Spleen (tissue), 11 donors: ENCODE data around the gene TBC1D10A. TPM values are rescaled to one million over a fixed set of nuclear protein-coding genes. Genes with fewer than 3 reads are reported as not detected.

Experiments
- DNase-seq: peaks from one replicate; pipeline ENCODE4 v3.0.0-alpha.2; 2020
- H3K27ac ChIP-seq, 8 donors: fragments of 200-600 bp; sonication (generic) in 7 of 8; 1 replicate in 4 of 8; 2 replicates in 4 of 8; pipeline versions ENCODE4 v1.5.0 to v1.8.0; 2016 to 2021; ENCODE audit warnings: inconsistent platforms in 4 of 8, mild to moderate bottlenecking in 4 of 8, moderate library complexity in 1 of 8
- H3K27me3 ChIP-seq, 7 donors: fragments of 200-600 bp; sonication (generic) in 6 of 7; replicated peaks in 1 of 7; 1 replicate in 4 of 7; 2 replicates in 3 of 7; pipeline versions ENCODE4 v1.5.0 to v1.8.0; 2016 to 2021; ENCODE audit warnings: inconsistent platforms in 3 of 7, mild to moderate bottlenecking in 1 of 7
- H3K36me3 ChIP-seq, 6 donors: fragments of 200-600 bp; sonication (generic) in 5 of 6; 1 replicate in 4 of 6; 2 replicates in 2 of 6; pipeline versions ENCODE4 v1.5.0 to v1.8.0; 2016 to 2021; ENCODE audit warnings: inconsistent platforms in 2 of 6
- H3K4me1 ChIP-seq, 6 donors: fragments of 200-600 bp; sonication (generic) in 5 of 6; 1 replicate in 3 of 6; 2 replicates in 3 of 6; pipeline versions ENCODE4 v1.5.0 to v1.8.0; 2016 to 2021; ENCODE audit warnings: inconsistent platforms in 3 of 6
- H3K4me3 ChIP-seq, 8 donors: fragments of 200-600 bp; sonication (generic) in 7 of 8; 1 replicate in 4 of 8; 2 replicates in 4 of 8; pipeline versions ENCODE4 v1.5.0 to v1.8.0; 2016 to 2021; ENCODE audit warnings: inconsistent platforms in 4 of 8, mild to moderate bottlenecking in 4 of 8, moderate library complexity in 2 of 8
- H3K9me3 ChIP-seq, 8 donors: fragments of 200-600 bp; sonication (generic) in 7 of 8; 1 replicate in 4 of 8; 2 replicates in 4 of 8; pipeline versions ENCODE4 v1.5.0 to v1.8.0; 2016 to 2021; ENCODE audit warnings: inconsistent platforms in 4 of 8
- CTCF ChIP-seq, 11 experiments: fragments of 200-600 bp in 7 of 11; fragments of 450-650 bp in 4 of 11; sonication (generic) in 4 of 11; IDR thresholded peaks in 8 of 11; conservative IDR thresholded peaks in 3 of 11; 1 replicate in 7 of 11; 2 replicates in 4 of 11; pipeline versions ENCODE4 v1.4.0 to v1.8.0; 2016 to 2021; ENCODE audit warnings: antibody characterized with exemption in 11 of 11, inconsistent platforms in 4 of 11, mild to moderate bottlenecking in 1 of 11
- POLR2A ChIP-seq, 3 donors: fragments of 450-650 bp; IDR thresholded peaks; one replicate each; pipeline ENCODE4 v1.5.1; 2017; ENCODE audit warnings: antibody characterized with exemption in 3 of 3, mild to moderate bottlenecking in 1 of 3
- POLR2AphosphoS5 ChIP-seq, 3 donors: sonication (generic); formaldehyde crosslinking; IDR thresholded peaks; one replicate each; pipeline ENCODE4 v1.5.1; 2017; ENCODE audit warnings: antibody characterized with exemption in 3 of 3
- WGBS, 5 donors: extraction: QIAGEN DNeasy Blood & Tissue Kit in 3 of 5; methylation state at CpG; one replicate each; pipeline versions ENCODE4 v1.1.5 to v1.1.7; 2013 to 2018; 5-methylcytosine and 5-hydroxymethylcytosine counted together
- intact Hi-C: fragments of 100-400 bp; cut with DNase I; formaldehyde crosslinking; loops from one replicate; pipeline ENCODE4 v1.15.0; 2023; ENCODE audit warnings: low total_unique reads
- polyA plus RNA-seq, 3 donors: library from polyadenylated mRNA; stranded (reverse); fragments of 200-250 nt; gene quantifications; one replicate each; pipeline ENCODE4 v1.2.1, GENCODE V29; 2013
- total RNA-seq, 7 donors: library from RNA; depleted of rRNA in 3 of 7; stranded (reverse); fragments of >200 nt in 3 of 7; fragmentation: NEBNext Ultra II Directional in 4 of 7; extraction: Animal tissue kit (Norgen Biotek cat#: 25700) in 4 of 7; gene quantifications; one replicate each; pipeline versions ENCODE4 v1.1.0 to v1.2.1, GENCODE V29; 2016 to 2021
- donor health status: healthy with polysubstance abuse.
- donor health status: DM: no; HTN: no; CAD: no; lungs with moderate emphysema.
- donor health status: DM: no; HTN: no; CAD: no.
- donor health status: Bipolar disorder and iron deficiency.
- donor health status: healthy.
- donor health status: DM: no; HTN: no; CAD: no.
- donor health status: DM: yes; HTN: yes; CAD: no.

Gene TBC1D10A
- total and polyA plus RNA-seq, 10 donors: 21.1 to 46.4 (median 33.1) TPM

- Histone ChIP-seq H3K4me1 (peaks cover 29 to 74% (median 60%) of the 10 kb centered on the region in 6 donors), H3K27ac (peak overlapping the region; percentile 83 to 95 (median 90)), H3K27me3 (no peaks in the 10 kb centered on the region), H3K36me3 (peaks cover 0 to 56% (median 38%) of the 10 kb centered on the region in 6 donors), H3K4me3 (peak overlapping the region; percentile 70 to 91 (median 86)), H3K9me3 (no peaks in the 10 kb centered on the region)
- intact Hi-C loops: loop anchor here (5.0 to 10.0 kb wide), 2 partner anchors 97 to 185 kb away; partner anchors contain the start of gene RNF215
- TF ChIP-seq CTCF (IDR thresholded peaks at IDR 0.05 in 8 of 11, conservative IDR thresholded peaks at IDR 0.05 in 3 of 11) (peak in 2 of 11 experiments; percentile 15 to 25), POLR2A (IDR thresholded peaks at IDR 0.05) (no peak)
- no peak for DNase-seq
- 13 to 18% (median 14%) methylated on average over 7 to 12 of the region's 12 CpGs for WGBS, 5 donors
Observed at GRCh38 chr22:30289980-30290313, 36.8 kb downstream of the TBC1D10A start.

DNA sequence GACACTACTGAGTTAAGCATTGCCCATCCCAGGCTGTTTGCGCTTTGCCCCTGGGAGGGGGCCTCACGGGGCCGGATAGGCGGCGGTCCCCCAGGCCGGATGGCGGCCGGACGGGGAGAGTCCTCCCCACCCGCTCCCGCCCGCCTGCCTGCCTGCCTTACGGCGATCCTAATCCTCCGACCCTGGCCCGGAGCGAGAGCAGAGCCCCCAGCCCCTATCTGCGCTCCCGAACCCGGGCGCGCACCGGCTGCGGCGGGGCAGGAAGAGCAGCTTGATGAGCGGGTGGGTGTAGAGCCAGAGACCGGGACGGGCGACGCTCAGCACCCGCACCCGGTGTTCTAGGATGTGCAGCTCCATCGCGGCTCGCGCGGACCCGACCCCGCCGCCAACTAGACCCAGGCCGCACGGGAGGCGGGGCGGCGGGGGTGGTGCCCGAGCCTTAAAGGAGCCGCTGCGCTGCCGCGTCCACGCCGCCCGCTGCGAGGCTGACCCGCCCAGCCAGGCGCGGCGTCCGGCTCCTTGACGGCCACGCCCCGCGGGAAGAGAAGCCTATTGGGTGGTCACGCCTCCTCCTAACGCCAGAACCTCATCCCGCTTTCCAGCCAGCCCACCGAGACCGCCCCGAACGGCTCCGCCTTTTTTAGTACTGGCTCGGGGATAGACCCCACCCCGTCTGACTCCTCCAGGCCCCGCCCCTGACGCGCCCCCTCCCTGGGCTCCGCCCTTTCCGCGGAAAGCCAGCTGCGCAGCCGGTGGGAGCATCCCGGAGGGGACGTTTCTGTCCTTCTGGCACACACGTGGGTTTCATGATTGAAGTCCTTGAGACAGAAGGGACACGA is 37.4 kb downstream of the TBC1D10A start, which contains the start of gene CASTOR1:
Gene CASTOR1, minus strand, starts transcription at position 365 of the 839 bp plus-strand sequence. Its CDS starts 8 bp downstream, at position 357.
- H3K36me3 ChIP-seq: peaks cover 0 to 56% (median 35%) of the 10 kb centered on the region in 6 donors
- 0 to 1% (median 0%) methylated on average over 18 to 85 of the region's 85 CpGs for WGBS, 5 donors
- peak; percentile 85 to 90 (median 90) for TF ChIP-seq POLR2AphosphoS5 (IDR thresholded peaks at IDR 0.05)
- peak in 4 of 11 experiments; percentile 10 to 40 (median 24) for TF ChIP-seq CTCF (IDR thresholded peaks at IDR 0.05 in 8 of 11, conservative IDR thresholded peaks at IDR 0.05 in 3 of 11)
- TF ChIP-seq POLR2A (IDR thresholded peaks at IDR 0.05): peak in 1 of 3 donors; percentile 16
- H3K9me3 ChIP-seq: no peaks in the 10 kb centered on the region
- DNase-seq: peak; percentile 98
- peak within 1 kb of the TSS; percentile 70 to 91 (median 86) for H3K4me3 ChIP-seq
- H3K27ac ChIP-seq: peak within 1 kb of the TSS; percentile 83 to 95 (median 90)
- H3K4me1 ChIP-seq: peaks cover 29 to 69% (median 60%) of the 10 kb centered on the region in 6 donors
- intact Hi-C loops: loop anchor here (5.0 to 10.0 kb wide), 2 partner anchors 98 to 185 kb away; partner anchors contain the start of gene RNF215
- no peaks in the 10 kb centered on the region for H3K27me3 ChIP-seq

DNA sequence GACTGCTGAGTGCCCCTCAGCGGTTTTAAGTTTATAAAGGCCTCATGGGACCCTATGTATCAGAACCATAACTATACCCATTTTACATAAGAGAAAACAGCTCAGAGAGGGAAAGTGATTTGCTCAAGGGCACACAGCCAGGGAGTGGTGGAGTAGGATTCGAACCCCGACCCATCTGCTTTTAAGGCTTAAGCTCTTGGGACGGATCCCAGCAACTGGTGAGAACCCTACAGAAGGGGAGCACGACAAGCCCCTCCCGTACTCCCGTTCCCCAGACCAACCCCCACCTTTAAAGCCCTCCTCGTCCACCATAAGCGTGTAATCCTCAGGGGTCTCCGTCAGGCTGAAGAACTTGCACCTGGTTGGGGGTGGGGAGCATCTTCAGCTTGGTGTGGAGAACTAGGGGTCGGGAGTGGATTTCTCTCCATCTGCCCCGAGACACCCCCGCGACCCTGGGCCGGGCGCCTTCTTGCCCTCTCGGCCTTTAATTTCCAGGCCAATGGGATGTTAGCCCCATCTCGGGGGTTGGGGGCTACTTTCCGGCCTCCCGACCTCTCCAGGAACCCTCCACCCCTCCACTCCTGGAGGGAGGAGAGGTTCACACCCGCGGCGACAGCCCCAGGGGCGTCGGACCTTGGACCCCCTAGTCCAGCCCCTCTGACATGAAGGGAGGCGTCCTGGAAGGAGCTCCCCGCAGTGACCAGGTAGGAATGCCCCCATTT is 38.2 kb downstream of the TBC1D10A start:
- H3K4me1 ChIP-seq: peaks cover 29 to 70% (median 60%) of the 10 kb centered on the region in 6 donors
- peak overlapping the region; percentile 70 to 91 (median 86) for H3K4me3 ChIP-seq
- DNase-seq: no peak

More for the DNA sequence above, 38.2 kb downstream of the TBC1D10A start:
- 17 to 29% (median 21%) methylated on average over 11 to 27 of the region's 27 CpGs for WGBS, 5 donors
- TF ChIP-seq POLR2AphosphoS5 (IDR thresholded peaks at IDR 0.05): no peak
- no peak for TF ChIP-seq POLR2A (IDR thresholded peaks at IDR 0.05)
- TF ChIP-seq CTCF (IDR thresholded peaks at IDR 0.05 in 8 of 11, conservative IDR thresholded peaks at IDR 0.05 in 3 of 11): no peak
- intact Hi-C loops: loop anchor here (5.0 to 10.0 kb wide), 2 partner anchors 99 to 184 kb away; partner anchors contain the start of gene RNF215
- Histone ChIP-seq H3K27me3 (no peaks in the 10 kb centered on the region), H3K9me3 (no peaks in the 10 kb centered on the region), H3K27ac (peak overlapping the region; percentile 83 to 95 (median 90)), H3K36me3 (peaks cover 0 to 56% (median 27%) of the 10 kb centered on the region in 6 donors)
